Activated CD8-positive, alpha-beta memory T cell treated with anti-CD3 and anti-CD28 coated beads for 24 hours (primary cell): ENCODE data around the gene CCDC195.
"Not testable (repeated sequence)": the region's sequence is repeated elsewhere in the genome, so short reads cannot be mapped to it uniquely, and the experiment has no call there.

Experiments used
- DNase-seq: peaks from one replicate; pipeline ENCODE4 v3.0.0-alpha.2; 2020

CCDC195 gene

GRCh38 chr2:224689539-224689938 lies 26.6 kb downstream of the CCDC195 start:
- no peak for DNase-seq

GRCh38 chr2:224688997-224689396 lies 27.2 kb downstream of the CCDC195 start:
- DNase-seq: no peak

GRCh38 chr2:224687156-224687555 lies 29.0 kb downstream of the CCDC195 start:
- DNase-seq: no peak

- no peak for DNase-seq
These were observed 31.0 kb downstream of the CCDC195 start for GRCh38 chr2:224685121-224685520.

GRCh38 chr2:224682134-224682533 lies 34.0 kb downstream of the CCDC195 start:
- no peak for DNase-seq

- no peak for DNase-seq
These were observed 44.4 kb downstream of the CCDC195 start for GRCh38 chr2:224671731-224672130.

- no peak for DNase-seq
These were observed 46.0 kb downstream of the CCDC195 start for GRCh38 chr2:224670203-224670602.

GRCh38 chr2:224669449-224669848 lies 46.7 kb downstream of the CCDC195 start:
- DNase-seq: no peak

GRCh38 chr2:224668123-224668909 lies 47.8 kb downstream of the CCDC195 start:
- no peak for DNase-seq

- DNase-seq: no peak
These were observed 49.1 kb downstream of the CCDC195 start for GRCh38 chr2:224666951-224667553.

- not testable (repeated sequence) for DNase-seq
These were observed 52.8 kb downstream of the CCDC195 start for GRCh38 chr2:224663322-224663721.

- DNase-seq: not testable (repeated sequence)
These were observed 54.5 kb downstream of the CCDC195 start for GRCh38 chr2:224661708-224662107.

GRCh38 chr2:224659714-224660113 lies 56.5 kb downstream of the CCDC195 start:
- no peak for DNase-seq

GRCh38 chr2:224658780-224659405 lies 57.3 kb downstream of the CCDC195 start:
- DNase-seq: no peak

GRCh38 chr2:224657349-224657748 lies 58.8 kb downstream of the CCDC195 start:
- DNase-seq: no peak

GRCh38 chr2:224655006-224655537 lies 61.1 kb downstream of the CCDC195 start:
- DNase-seq: no peak
